GM18502 (cell line): ENCODE measurements around the gene NEB.
"Not testable (repeated sequence)": the region's sequence is repeated elsewhere in the genome, so short reads cannot be mapped to it uniquely, and the experiment has no call there.

ENCODE experiments used
- ATAC-seq: cut with Tn5 transposase; IDR thresholded peaks from one replicate; pipeline ENCODE4 v1.9.1; 2021; ENCODE audit warnings: mild to moderate bottlenecking; ENCODE audit not compliant: unreplicated experiment, poor library complexity

NEB gene

GRCh38 chr2:151569167-151569566 lies 165.1 kb downstream of the NEB start:
- no peak for ATAC-seq

- no peak for ATAC-seq
Measured at GRCh38 chr2:151568501-151568900, 165.8 kb downstream of the NEB start.

- ATAC-seq = no peak
Measured at GRCh38 chr2:151567006-151567405, 167.3 kb downstream of the NEB start.

- no peak for ATAC-seq
Measured at GRCh38 chr2:151562398-151562797, 171.9 kb downstream of the NEB start.

- ATAC-seq = no peak
Measured at GRCh38 chr2:151560289-151560688, 174.0 kb downstream of the NEB start.

GRCh38 chr2:151559431-151559830 lies 174.8 kb downstream of the NEB start:
- ATAC-seq = not testable (repeated sequence)

GRCh38 chr2:151557883-151558282 lies 176.4 kb downstream of the NEB start:
- not testable (repeated sequence) for ATAC-seq

- ATAC-seq = no peak
Measured at GRCh38 chr2:151556121-151556520, 178.2 kb downstream of the NEB start.

GRCh38 chr2:151552287-151552686 lies 182.0 kb downstream of the NEB start:
- ATAC-seq = no peak

- ATAC-seq = no peak
Measured at GRCh38 chr2:151551556-151551955, 182.7 kb downstream of the NEB start.

- no peak for ATAC-seq
Measured at GRCh38 chr2:151549191-151549590, 185.1 kb downstream of the NEB start.

- no peak for ATAC-seq
Measured at GRCh38 chr2:151544449-151544848, 189.8 kb downstream of the NEB start.

- no peak for ATAC-seq
Measured at GRCh38 chr2:151543876-151544275, 190.4 kb downstream of the NEB start.

GRCh38 chr2:151534001-151534400 lies 200.3 kb downstream of the NEB start:
- no peak for ATAC-seq

- ATAC-seq = no peak
Measured at GRCh38 chr2:151533127-151533526, 201.1 kb downstream of the NEB start.

GRCh38 chr2:151526572-151527090 lies 207.6 kb downstream of the NEB start:
- ATAC-seq = no peak

- no peak for ATAC-seq
Measured at GRCh38 chr2:151525821-151526373, 208.4 kb downstream of the NEB start.

- ATAC-seq = no peak
Measured at GRCh38 chr2:151523850-151524249, 210.4 kb downstream of the NEB start.

GRCh38 chr2:151522556-151522955 lies 211.7 kb downstream of the NEB start:
- ATAC-seq = no peak

GRCh38 chr2:151520976-151521375 lies 213.3 kb downstream of the NEB start:
- no peak for ATAC-seq

GRCh38 chr2:151518802-151519201 lies 215.5 kb downstream of the NEB start:
- ATAC-seq = no peak

- ATAC-seq = no peak
Measured at GRCh38 chr2:151508519-151508918, 225.8 kb downstream of the NEB start.

- no peak for ATAC-seq
Measured at GRCh38 chr2:151506170-151506569, 228.1 kb downstream of the NEB start.
